HG02763 (cell line): ENCODE data around the gene NCKIPSD.

Source experiments
- ATAC-seq: cut with Tn5 transposase; IDR thresholded peaks from one replicate; pipeline ENCODE4 v1.9.1; 2021; ENCODE audit warnings: mild to moderate bottlenecking, moderate library complexity; ENCODE audit not compliant: unreplicated experiment

The NCKIPSD gene

DNA sequence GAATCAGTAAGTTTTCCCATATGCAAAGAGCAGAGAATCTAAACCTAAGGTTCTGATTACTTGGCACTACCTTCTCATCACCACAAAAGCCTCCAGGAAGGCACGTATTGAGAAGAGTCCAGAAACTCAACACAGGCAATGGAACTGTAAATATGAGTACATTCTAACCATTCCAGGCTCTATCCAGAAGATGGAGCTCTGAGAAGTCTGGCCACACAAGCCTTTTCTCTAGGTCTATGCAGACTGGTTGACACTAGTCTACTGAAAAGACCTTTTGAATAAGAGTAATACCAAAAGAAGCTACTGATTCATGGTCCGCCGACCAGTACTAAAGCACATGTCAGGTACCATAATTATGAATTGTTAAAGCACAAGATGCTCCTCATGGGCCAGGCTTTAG lies 12.2 kb upstream of the NCKIPSD start:
- ATAC-seq, result no peak

DNA sequence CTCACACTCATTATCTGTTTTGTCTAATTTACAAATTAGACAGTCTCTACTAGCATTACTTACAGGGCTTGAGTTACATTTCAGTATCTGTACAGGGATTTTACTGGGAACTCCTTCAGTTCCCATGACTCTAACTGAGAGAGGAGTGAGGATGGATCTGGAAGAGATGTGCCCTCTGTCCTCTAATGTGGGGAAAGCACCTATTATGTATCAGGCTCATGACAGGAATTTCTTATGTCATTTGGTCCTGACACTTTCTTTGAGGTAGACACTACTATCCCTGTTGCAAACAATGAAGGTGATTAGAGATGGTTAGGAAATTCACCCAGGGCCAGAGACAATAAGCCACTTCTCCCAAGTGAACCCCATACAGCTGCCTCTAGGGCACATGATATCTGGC lies 10.9 kb upstream of the NCKIPSD start:
- ATAC-seq, result no peak

DNA sequence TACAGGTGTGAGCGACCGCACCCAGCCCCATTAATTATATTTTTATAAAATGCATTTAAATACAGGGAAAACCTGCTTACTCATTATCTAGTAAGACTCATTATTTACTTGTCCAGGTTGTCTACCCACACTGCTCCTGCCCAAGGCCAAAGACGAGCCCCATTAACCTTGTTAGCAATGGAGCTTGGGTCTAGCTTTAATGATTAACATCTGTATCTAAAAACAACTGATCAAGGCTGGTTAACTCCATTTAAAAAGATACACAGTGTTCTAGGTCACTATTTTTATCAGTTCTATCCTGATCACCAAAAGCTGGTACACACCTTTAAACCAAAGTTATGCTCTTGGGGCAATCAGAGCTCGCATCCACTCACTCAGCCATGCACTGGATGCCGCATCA lies 10.4 kb upstream of the NCKIPSD start:
- no peak for ATAC-seq

DNA sequence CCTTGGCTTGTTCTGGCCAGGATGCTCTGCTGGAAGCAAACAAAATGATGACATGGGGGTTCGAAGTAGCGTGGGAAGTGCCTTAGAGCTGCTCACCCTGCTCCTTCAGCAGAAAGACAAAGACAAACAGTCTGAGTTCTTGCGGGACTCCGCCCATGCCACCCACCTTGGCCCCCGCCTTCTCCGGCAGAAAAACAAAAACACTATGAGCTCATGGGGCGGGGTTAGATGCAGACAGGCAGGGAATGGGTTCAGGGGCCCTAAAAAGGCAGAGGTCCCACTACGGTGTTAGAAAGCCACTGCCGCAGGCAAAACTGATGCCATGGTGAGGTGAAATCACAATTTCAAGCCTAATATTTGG lies 9.7 kb upstream of the NCKIPSD start:
- no peak for ATAC-seq

DNA sequence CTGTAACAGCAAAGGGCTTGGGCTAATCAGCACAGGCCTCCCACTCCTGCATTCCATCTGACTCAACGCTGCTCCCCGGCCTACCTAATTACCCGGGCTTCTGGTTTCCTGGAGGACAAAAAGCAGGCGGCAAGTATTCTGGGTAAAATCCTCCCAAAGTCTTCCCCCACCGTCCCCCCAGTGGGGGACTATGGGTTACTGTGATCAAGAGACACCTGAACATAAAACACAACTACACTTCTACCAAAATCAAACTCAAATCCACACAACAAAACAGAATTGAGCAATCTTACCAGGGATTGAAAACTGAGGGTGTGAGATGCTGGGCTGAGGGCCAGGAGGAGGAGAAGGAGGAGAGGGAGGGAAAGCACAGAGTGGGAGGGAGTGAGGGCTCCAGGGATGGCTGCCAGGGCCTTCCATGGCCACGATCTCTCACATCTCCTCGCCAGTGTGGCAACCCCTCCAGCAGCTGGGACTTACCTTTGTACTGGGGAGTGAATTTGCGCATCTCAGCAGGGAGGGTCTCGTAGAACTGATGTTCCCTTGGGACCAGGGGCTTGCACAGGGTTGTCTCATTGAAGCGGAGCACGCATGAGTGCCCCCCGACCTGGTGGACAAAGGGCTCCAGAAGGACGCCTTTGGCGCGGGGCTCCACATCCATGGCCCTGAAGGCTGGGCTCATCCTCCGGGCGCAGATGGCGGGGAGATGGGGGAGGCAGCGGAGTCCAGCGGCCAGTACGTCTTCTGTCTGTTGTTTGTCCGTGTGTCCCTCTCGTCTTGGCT lies 9.1 kb upstream of the NCKIPSD start:
- ATAC-seq, result no peak

DNA sequence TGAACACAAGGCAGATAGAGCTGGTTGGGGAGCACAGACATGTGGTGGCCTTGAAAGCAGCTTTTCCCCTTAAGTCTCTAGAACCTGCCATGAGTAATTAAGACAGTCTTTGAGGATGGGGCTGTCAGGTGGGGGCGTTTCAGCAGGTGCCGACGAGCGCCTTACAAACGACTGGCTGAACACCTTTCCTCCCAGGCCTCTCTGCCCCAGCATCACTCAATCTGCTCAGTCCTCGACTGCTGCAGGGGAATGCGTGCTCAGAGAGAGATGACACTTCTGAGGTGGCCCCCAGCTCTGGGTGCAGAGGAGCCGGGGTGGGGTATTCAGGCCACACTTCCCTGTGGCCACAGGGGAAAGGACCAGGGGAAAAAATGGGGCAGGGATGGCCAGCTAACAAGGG lies 8.1 kb upstream of the NCKIPSD start:
- no peak for ATAC-seq

DNA sequence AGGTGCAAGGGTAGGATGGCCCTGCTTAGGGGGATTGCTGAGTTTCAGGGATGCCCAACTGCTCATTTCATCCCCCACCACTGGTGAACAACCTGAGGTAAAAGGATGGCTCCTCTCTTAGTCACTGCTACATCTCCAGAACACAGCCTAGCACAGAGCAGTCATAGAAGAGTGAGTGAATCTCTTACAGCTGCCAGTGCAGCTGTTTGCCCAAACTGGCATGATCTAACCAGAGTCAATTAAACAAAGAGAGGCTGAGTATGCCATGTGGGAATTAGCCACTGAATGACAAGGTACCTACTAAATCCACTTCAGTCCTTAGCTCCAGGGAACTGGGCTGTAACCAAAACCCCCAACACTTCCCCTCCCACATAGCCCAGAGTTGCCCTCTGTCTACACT lies 6.8 kb upstream of the NCKIPSD start:
- no peak for ATAC-seq

DNA sequence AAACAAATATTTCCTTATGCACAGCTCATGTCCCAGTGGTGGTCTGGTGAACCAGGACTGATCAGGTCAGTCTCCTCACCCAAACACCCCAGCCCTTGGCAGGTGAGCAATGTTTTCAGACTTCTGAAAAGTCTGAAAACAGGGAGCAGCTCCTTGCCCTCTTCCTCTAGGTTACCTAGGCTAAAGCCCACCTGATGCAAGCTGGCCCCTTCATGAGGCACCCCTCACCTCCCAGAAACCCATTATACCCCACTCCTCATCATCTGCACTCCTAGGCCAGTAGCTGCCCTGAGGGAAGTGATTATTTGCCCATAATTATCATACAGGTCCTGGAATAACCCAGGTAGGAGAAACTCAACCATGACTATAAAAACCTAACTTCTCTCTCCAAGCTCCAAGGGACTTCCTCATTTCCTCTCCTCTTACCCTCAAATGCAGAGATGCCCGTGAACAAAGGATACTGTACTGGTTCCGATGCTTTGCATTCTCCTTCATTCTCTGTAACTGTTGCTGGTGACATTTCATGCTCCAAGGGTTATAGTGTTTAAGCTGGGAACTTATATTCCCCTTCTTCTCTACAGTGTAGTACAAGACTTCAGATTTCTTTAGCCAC lies 5.2 kb upstream of the NCKIPSD start:
- no peak for ATAC-seq

DNA sequence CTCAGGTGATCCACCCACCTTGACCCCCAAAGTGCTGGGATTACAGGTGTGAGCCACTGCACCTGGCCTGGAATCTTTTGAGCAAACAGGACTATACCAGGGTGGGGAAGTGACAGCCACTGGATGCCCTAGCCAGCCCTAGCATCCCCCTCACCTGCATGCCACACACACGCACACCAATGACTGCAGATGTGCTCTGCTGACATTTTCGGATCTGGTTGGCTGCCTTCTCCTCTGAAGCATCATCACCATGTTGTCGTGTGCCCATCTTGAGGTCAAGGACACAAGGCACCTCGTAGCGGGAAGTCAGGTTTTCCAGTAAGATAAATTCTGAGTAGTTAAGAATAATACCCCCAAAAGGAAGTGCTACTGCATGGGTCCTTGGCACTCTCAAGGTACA lies 3.7 kb upstream of the NCKIPSD start:
- no peak for ATAC-seq

DNA sequence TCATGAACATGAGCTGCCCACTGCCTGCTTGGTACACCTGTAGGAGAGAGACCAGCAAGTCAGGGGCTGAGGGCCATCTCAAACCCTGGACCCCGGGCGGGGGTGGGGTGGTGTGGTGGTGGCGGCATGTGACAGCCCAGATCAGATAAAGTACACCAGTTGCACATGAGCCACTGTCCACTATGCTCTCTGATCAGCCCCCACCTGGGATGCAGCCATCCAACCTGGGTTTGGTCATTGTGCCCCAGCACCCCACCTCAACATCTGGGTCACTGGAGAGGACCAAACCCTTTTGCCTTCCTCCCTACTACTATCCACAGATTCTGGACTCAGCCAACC lies 3.0 kb upstream of the NCKIPSD start:
- no peak for ATAC-seq

DNA sequence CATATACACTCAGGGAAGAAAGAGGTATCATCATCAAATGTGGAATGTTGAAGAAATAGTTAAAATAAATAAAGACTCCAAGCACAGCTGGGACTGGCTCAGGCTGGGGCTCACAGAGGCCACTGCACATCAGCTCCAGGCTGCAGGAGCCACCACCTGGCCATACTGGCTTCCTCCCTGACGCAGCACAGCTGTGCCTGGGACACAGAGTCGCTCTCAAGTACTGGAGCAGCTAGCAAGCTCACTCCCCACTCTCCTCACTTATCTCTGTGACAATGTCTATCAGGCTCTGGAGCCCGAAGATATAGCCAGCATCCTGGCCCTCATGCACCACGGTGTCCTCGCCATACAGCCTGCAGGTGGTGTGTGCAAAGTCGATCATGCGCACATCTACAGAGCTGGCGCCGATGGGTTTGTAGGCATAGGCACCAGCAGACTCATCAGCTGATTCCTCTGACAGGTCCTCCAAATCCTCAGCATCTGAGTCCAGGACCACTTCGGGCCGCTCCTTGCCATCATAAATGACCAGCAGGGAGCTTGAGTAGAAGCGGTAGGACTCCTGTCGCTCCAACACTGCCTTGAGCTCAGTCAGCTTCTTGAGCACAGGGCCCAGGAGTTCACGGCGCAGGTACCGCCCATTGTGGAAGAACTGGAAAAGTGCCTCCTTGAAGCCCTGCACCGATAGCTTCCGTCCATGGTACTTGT lies 2.5 kb upstream of the NCKIPSD start:
- ATAC-seq, result no peak

DNA sequence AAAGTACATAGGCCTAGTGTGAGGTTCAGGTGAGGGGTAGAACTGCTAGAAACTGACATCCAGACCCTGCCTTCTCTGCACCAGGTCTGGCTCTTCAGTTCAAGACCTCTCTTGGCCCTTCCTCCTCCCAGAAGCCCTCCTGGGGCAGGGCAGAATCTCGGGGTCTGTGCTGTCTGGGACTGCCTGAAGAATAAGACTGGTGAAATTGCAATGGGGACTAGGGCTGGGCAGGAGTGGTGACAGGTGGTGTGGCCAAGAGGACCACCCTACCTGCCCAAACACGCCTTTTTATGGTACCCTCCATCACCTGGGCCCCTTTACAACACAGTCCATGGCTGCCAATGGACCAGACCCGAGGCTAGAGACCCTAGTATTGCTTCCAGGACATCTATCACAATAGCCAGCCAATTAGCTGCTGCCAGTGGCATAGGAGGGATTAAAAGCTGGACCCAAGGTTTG lies 1.5 kb upstream of the NCKIPSD start:
- no peak for ATAC-seq

DNA sequence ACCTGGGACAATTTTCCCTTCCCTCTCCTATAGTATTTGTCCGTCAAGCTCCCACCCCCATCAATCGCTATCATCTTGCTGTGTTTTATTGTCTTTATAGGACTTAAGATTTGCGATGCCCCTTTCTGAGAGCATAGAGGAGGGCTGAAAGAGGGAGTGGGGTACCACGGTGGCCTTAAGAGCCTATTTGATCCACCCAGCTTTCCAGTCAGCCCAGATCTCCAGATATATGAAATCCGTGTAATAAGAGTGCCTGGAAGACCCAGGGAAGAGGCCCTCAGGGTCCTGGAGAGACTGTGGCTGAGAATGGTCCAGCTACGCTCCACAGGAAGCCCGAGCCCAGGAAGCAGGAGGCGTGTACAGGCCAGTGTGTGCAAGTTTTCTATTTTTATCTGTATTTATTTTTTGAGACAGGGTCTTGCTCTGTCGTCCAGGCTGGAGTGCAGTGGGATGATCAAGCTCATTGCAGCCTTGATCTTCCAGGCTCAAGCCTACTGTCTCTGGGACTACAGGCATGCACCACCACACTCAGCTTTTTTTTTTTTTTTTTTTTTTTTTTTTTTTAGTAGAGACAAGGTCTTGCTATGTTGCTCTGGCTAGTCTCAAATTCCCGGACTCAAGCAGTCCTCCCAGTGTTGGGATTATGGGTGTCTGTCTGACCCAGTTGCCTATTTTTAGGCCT lies 964 bp upstream of the NCKIPSD start:
- ATAC-seq, result no peak

DNA sequence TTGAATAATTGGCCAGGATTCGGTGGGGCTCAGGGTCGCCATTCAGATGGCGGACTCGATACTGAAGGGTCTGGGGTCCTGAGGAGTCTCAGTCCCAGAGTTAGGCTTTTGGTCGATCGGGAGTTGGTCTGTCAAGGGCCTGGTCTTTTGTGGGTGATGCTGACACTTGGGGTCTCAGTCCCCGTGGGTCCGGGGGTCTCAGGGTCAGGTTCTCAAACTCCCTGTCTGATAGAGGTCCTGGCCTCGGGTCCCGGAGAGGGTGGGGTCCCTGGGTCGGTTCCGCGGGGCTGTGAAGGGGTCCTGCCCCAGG lies 467 bp downstream of the NCKIPSD start:
- ATAC-seq, result no peak

DNA sequence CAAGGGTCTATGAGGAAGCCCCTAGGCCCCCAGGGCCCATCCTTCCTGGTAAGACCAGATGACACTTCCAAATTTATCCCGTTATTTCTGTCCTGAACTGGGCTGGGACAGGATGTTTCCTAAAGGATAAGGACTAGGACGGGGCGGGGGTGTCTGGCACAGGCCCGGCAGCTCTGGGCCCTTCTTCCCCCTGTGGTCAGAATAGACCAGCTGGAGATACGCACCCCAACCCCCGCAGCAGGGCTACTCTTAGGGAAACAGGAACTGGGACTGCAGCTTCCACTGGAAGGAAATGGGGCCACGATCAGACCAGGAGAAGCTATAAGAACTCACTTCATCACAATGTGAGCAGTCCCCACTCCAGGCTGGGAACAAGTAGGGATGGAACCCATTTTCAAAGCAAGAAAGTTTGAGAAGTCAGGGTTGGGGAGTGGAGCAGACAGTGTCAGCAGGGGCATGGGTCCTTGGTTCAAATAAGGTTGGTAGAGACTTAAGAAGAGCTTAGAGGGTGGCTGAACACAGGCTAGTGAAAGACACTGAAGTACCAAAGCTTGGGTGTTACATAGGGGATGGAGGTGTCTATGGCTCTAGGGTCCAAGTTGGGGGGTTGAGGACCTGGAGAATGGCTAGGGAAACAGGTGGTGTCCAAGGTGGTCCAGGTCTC lies 1.1 kb downstream of the NCKIPSD start:
- no peak for ATAC-seq

DNA sequence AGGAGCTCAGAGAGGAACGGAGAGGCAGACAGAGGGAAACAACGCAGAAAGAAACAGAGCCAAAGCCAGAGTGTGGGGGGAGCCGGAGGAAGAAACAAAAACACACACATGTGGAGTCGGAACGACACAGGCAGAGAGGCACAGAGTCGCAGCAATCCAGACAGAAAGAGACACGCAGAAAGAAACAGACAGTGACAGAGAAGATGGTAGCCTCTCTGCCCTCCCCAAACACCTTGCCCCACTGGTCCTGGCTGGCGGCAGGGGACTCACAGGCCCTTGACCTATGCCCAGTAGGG lies 1.7 kb downstream of the NCKIPSD start:
- no peak for ATAC-seq

DNA sequence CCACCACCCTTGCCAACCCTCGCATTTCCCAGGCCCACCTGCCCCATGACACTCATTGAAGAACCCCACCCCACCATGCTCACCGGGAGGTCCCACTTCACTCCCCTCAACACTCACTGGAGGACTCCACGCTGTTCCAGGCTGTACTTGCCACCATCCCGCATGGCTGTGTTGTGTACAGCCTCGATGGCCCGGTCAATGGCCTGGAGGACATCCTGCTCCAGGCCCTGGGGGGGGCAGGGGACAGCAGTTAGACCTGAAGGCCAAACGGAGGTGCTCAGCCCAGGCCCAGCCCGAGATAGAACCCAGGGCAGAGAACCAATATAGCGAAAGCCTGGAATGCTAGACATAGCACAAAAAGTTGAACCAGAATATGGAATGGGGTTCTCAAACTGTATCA lies 2.9 kb downstream of the NCKIPSD start:
- no peak for ATAC-seq

DNA sequence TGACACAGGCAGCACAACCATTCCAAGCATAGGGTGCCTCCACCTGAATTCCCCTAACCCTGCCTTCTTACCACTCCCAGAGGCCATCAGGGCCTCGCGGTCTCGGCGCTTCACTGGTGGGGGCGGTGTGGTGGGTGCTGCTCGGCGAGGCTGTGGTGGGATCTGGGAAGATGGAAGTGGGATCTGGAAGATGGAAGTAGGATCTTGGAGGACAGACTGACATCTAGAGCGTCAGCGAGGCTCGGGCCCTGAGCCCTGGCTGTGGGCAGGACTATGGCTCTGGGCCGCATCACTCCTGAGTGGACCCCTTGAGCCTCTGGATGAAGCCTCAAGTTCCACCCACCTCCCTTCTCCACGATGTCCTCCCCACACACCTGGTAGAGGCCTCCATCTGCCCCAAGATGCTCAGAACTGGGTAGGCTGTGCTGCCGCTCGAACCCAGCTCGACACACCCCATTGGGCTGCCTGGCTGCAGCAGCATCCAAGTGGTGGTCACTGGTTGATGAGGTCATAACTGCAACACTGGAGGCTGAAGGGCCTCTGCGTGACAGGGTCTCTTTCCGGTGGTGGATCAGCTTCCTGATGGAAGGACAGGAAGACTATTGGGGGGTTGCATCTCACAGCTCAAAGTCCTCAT lies 3.6 kb downstream of the NCKIPSD start:
- ATAC-seq, result no peak

DNA sequence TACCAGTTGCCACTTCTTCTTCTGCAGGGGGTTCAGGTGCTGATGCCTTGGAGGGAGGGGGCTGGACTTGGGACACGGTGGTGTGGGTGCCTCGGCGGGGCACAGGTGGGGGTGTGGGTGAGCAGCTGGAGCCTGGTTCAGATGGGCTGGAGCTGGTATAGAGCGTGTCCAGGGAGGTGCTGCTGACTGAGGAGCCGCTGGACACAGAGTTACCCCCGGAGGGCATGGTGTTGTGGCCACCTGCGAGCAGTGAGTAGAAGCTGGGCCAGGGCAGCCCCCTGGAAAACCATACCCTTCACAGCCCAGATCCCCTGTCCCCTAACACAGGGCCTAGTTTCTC lies 4.2 kb downstream of the NCKIPSD start:
- ATAC-seq, result no peak

DNA sequence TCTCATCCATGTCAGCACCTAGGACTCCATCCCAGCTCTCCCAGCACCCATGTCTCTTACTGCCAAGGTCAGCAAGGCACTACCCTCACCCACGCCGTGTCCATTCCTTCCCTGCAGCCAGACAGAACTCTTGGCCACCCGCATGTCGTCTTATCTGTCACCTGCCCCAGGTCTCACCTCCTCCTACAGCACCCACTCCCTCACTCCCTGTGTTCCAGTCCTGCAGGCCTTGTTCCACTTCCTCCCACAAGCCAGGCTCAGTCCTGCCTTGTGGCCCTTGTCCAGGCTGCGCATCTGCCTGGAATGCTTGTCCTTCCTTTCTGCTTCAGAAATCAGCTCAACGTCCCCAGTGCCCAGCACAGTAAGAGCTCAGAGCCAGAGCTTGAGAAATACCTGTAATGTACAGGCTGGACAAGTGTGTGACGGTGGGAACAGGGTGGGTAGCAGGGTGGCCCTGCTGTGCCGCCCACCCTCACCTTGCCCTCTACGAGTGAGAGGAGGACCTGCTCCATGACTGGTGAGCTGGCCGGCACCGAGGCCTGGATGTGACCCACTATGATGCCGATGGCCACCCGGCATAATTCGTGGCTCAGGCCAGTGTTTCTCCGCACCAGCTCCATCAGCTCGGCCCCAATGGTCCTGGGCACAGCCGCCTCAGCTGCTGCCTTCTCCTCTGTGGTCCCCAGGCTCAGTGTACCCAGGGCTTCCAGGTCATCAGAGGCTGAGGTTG lies 4.7 kb downstream of the NCKIPSD start:
- ATAC-seq, result no peak
